OCI-LY3 (cell line): Measurements from ENCODE around the gene STOML2.

Experiments
- CTCF ChIP-seq: fragments of 200-600, 300-600 bp; sonication (generic); IDR thresholded peaks from 2 replicates; pipeline ENCODE4 v1.5.1; 2014; ENCODE audit warnings: antibody characterized with exemption, low read length, low read depth
- EZH2phosphoT487 ChIP-seq: fragments of 200-600 bp; shearing (Covaris generic); IDR thresholded peaks from 2 replicates; pipeline ENCODE4 v1.6.1; 2018; ENCODE audit warnings: antibody characterized with exemption, mixed run types, low read depth

GRCh38 chr9:35059438-35059837, 43.5 kb downstream of the STOML2 start:
- TF ChIP-seq CTCF (no peak), EZH2phosphoT487 (no peak)
